K562 (cell line): ENCODE measurements around the gene BANP. TPM values are rescaled to one million over a fixed set of nuclear protein-coding genes. Genes with fewer than 3 reads are reported as not detected.
"Not testable (repeated sequence)": the region's sequence is repeated elsewhere in the genome, so short reads cannot be mapped to it uniquely, and the experiment has no call there.

Experiments
- ATAC-seq: fragments of 200-7000 bp; cut with Tn5 transposase; 3 replicates; pipeline ENCODE4 v1.9.1; 2020; ENCODE audit warnings: moderate library complexity
- BruUV-seq: library from RNA; stranded (reverse); fragments of 400-500 nt; replicated peaks from 2 replicates; lab custom pipeline; 2021; lab: Mats Ljungman, UMichigan
- CTCF ChIA-PET: fragments of 300-600 bp; formaldehyde crosslinking; extraction: SDS; loops from one replicate; lab custom pipeline; 2021; ENCODE audit warnings: low intra/inter-chr PET ratio; lab: Yijun Ruan, JAX
- POLR2A ChIA-PET: fragments of 300-600, 350-650 bp; sonication (Branson Sonifier 250); formaldehyde crosslinking; extraction: SDS; loops from one replicate; lab custom pipeline; 2021; ENCODE audit warnings: antibody characterized with exemption, inconsistent platforms; lab: Yijun Ruan, JAX
- DNase-seq, 4 experiments: peaks; one replicate each; pipeline versions ENCODE4 v3.0.0 to v3.0.0-alpha.2; 2011 to 2018; ENCODE audit warnings: low spot score in 3 of 4, mixed read lengths in 3 of 4; ENCODE audit errors: extremely low read depth in 1 of 4
- FAIRE-seq: peaks from 2 replicates; lab custom pipeline; 2011; peaks lifted over from hg19 to GRCh38; lab: Jason Lieb, UNC
- H2AFZ ChIP-seq: 2 replicates; pipeline ENCODE4 v1.6.0; 2011; ENCODE audit warnings: low read depth, low read length, control low read depth, inconsistent platforms
- H3K27ac ChIP-seq: fragments of 200-600 bp; 3 replicates; pipeline ENCODE4 v1.8.0; 2011; ENCODE audit warnings: low read depth, mild to moderate bottlenecking, control low read depth, inconsistent platforms, low read length, moderate library complexity, mixed read lengths; ENCODE audit errors: extremely low read depth
- H3K27me3 ChIP-seq, 2 experiments: fragments of 300-600 bp in 1 of 2; 2 replicates in 1 of 2; 3 replicates in 1 of 2; pipeline versions ENCODE4 v1.6.0 to v1.8.0; 2011; ENCODE audit warnings: inconsistent platforms in 2 of 2, low read length in 2 of 2, mild to moderate bottlenecking in 1 of 2, mixed read lengths in 1 of 2, moderate library complexity in 1 of 2; ENCODE audit not compliant: control insufficient read depth in 2 of 2, insufficient read depth in 2 of 2
- H3K36me3 ChIP-seq: fragments of 300-600 bp; 3 replicates; pipeline ENCODE4 v1.8.0; 2011; ENCODE audit warnings: mild to moderate bottlenecking, low read length, inconsistent platforms; ENCODE audit not compliant: control insufficient read depth, insufficient read depth
- H3K4me1 ChIP-seq, 2 experiments: fragments of 200-600 bp in 1 of 2; replicated peaks in 1 of 2; 2 replicates in 1 of 2; 3 replicates in 1 of 2; pipeline versions ENCODE4 v1.5.1 to v1.8.0; 2011; ENCODE audit warnings: inconsistent platforms in 2 of 2, low read length in 2 of 2, mild to moderate bottlenecking in 1 of 2, mixed read lengths in 1 of 2, moderate library complexity in 1 of 2; ENCODE audit not compliant: control insufficient read depth in 2 of 2, insufficient read depth in 2 of 2
- H3K4me2 ChIP-seq: 2 replicates; pipeline ENCODE4 v1.6.1; 2011; ENCODE audit warnings: low read length, control low read depth, inconsistent platforms, mixed read lengths; ENCODE audit not compliant: insufficient read depth
- H3K4me3 ChIP-seq: fragments of 200-600 bp; sonication (generic), shearing (Covaris generic); 2 replicates; pipeline ENCODE4 v1.5.1; 2016; ENCODE audit warnings: control low read depth, inconsistent platforms
- H3K79me2 ChIP-seq: fragments of 200-600 bp; 3 replicates; pipeline ENCODE4 v1.8.0; 2011; ENCODE audit warnings: low read length, inconsistent platforms; ENCODE audit not compliant: control insufficient read depth, insufficient read depth
- H3K9ac ChIP-seq, 2 experiments: 2 replicates each; pipeline versions ENCODE4 v1.6.0 to v1.6.1; 2011; ENCODE audit warnings: low read depth in 2 of 2, low read length in 2 of 2, control low read depth in 1 of 2, inconsistent platforms in 1 of 2, mild to moderate bottlenecking in 1 of 2, mixed read lengths in 1 of 2; ENCODE audit not compliant: insufficient read depth in 1 of 2
- H3K9me1 ChIP-seq: one replicate; pipeline ENCODE4 v1.6.0; 2011; ENCODE audit warnings: inconsistent platforms, mild to moderate bottlenecking, low read length, moderate library complexity; ENCODE audit not compliant: control insufficient read depth, insufficient read depth
- H3K9me3 ChIP-seq: replicated peaks from 2 replicates; pipeline ENCODE4 v1.5.1; 2011; ENCODE audit warnings: low read depth, low read length, inconsistent platforms; ENCODE audit not compliant: control insufficient read depth, insufficient read depth
- H4K20me1 ChIP-seq: replicated peaks from 2 replicates; pipeline ENCODE4 v1.6.1; 2011; ENCODE audit warnings: low read length, inconsistent platforms, mixed read lengths; ENCODE audit not compliant: control insufficient read depth, insufficient read depth
- BDP1 ChIP-seq: IDR thresholded peaks from 3 replicates; pipeline ENCODE4 v1.6.1; 2011; ENCODE audit not compliant: insufficient read length, insufficient read depth
- HMGN3 ChIP-seq: IDR thresholded peaks from 2 replicates; pipeline ENCODE4 v1.6.1; 2011; ENCODE audit warnings: borderline replicate concordance, low read depth, mild to moderate bottlenecking, mixed read lengths, low read length; ENCODE audit not compliant: insufficient read length; ENCODE audit errors: extremely low read depth
- PML ChIP-seq: IDR thresholded peaks from 2 replicates; pipeline ENCODE4 v1.6.1; 2012; ENCODE audit warnings: low read length, inconsistent platforms
- POLR2G ChIP-seq: fragments of 200-400 bp; formaldehyde crosslinking; IDR thresholded peaks from 2 replicates; pipeline ENCODE4 v1.6.1; 2017; ENCODE audit warnings: low read depth, mild to moderate bottlenecking, antibody characterized with exemption, low read length, moderate library complexity
- ZNF280A ChIP-seq: fragments of 450-650 bp; IDR thresholded peaks from 2 replicates; pipeline ENCODE4 v1.6.1; 2018; ENCODE audit warnings: mild to moderate bottlenecking, low read depth; ENCODE audit not compliant: partially characterized antibody
- WGBS: fragments of 100-300 bp; shearing (Covaris generic); methylation state at CpG from one replicate; pipeline ENCODE4 v1.1.6; 2016; ENCODE audit warnings: low coverage, mixed read lengths; ENCODE audit not compliant: insufficient coverage; ENCODE audit errors: missing lambda C conversion rate; 5-methylcytosine and 5-hydroxymethylcytosine counted together
- in situ Hi-C: fragments of 300-500 bp; cut with MboI; formaldehyde crosslinking; loops from 4 replicates; pipeline ENCODE4 v1.15.0; 2018; ENCODE audit warnings: inconsistent platforms, mixed read lengths
- intact Hi-C: fragments of 100-400 bp; cut with micrococcal nuclease; formaldehyde crosslinking; loops from 2 replicates; pipeline ENCODE4 v1.14.2; 2022
- polyA plus RNA-seq, 8 experiments: library from polyadenylated mRNA; depleted of rRNA in 4 of 8; stranded (reverse) in 5 of 8; unstranded in 3 of 8; fragments of >200 nt; fragmentation: Nextera tagmentation in 2 of 8; fragmentation: Illumina TruSeq in 1 of 8; extraction: Ambion mirVana in 2 of 8; extraction: Trizol in 1 of 8; gene quantifications; 2 replicates each; pipeline versions ENCODE4 v1.2.1 to v1.2.3, GENCODE V29; 2011 to 2014; ENCODE audit warnings: inconsistent platforms in 1 of 8, missing spikeins in 1 of 8
- total RNA-seq, 7 experiments: library from RNA; depleted of rRNA in 6 of 7; stranded (reverse); fragments of >200 nt in 6 of 7; fragmentation: Illumina TruSeq in 2 of 7; extraction: Trizol in 2 of 7; gene quantifications; 2 replicates each; pipeline versions ENCODE4 v1.2.1 to v1.2.3, GENCODE V29; 2011 to 2021; ENCODE audit warnings: low replicate concordance in 1 of 7

The BANP gene
- total and polyA plus RNA-seq, 9 of the 15 experiments (the other 6 are each of a cell fraction or from before 2014, with no cell fraction given), result 4.6 to 22.1 (median 15.6) TPM

GRCh38 chr16:88014954-88015805 lies 63.9 kb downstream of the BANP start:
- FAIRE-seq, result no peak
- Histone ChIP-seq H3K4me1 (peaks cover 0 to 15% of the 10 kb centered on the region in 2 experiments; a peak in 2 of 5 replicates), H3K4me2 (no peak overlapping the region), H3K9ac (no peak overlapping the region), H3K9me3 (no peaks in the 10 kb centered on the region), H3K4me3 (no peak overlapping the region), H3K27me3 (no peaks in the 10 kb centered on the region), H4K20me1 (no peaks in the 10 kb centered on the region)
- in situ Hi-C loops, result no loop called here
- ChIA-PET CTCF (no interaction called here), POLR2A (no interaction called here)
- no TSS peak for BruUV-seq
- DNase-seq, result no peak
- intact Hi-C loops, result no loop called here
- TF ChIP-seq POLR2G, result 0 out of 2 replicates have a peak, but pooled peaks have one; percentile 6
- TF ChIP-seq PML, result no peak
- TF ChIP-seq, all 486 proteins: peak for 1
- ATAC-seq, result no peak
- peaks cover 6% of the 10 kb centered on the region; the same call in 1 of the 3 replicates for H3K36me3 ChIP-seq
- peaks cover 2% of the 10 kb centered on the region for H3K9me1 ChIP-seq
- WGBS, result 78% methylated on average over 15 of the region's 32 CpGs
- H3K27ac ChIP-seq, result no peak overlapping the region
- no peak overlapping the region for H2AFZ ChIP-seq
- no peaks in the 10 kb centered on the region for H3K79me2 ChIP-seq

- WGBS, result 92% methylated on average over 8 of the region's 9 CpGs
- no TSS peak for BruUV-seq
- Histone ChIP-seq H3K9me3 (no peaks in the 10 kb centered on the region), H3K9ac (no peak overlapping the region), H3K4me2 (no peak overlapping the region), H3K9me1 (peaks cover 2% of the 10 kb centered on the region), H3K27ac (no peak overlapping the region), H3K27me3 (no peaks in the 10 kb centered on the region), H4K20me1 (no peaks in the 10 kb centered on the region), H3K79me2 (no peaks in the 10 kb centered on the region), H3K36me3 (peaks cover 2% of the 10 kb centered on the region; the same call in 1 of the 3 replicates), H3K4me3 (no peak overlapping the region), H2AFZ (no peak overlapping the region), H3K4me1 (peaks cover 0 to 19% of the 10 kb centered on the region in 2 experiments; a peak in 2 of 5 replicates)
- in situ Hi-C loops (no loop called here), intact Hi-C loops (no loop called here)
- DNase-seq (no peak), FAIRE-seq (no peak), ATAC-seq (no peak)
- no peak for TF ChIP-seq ZNF280A
- TF ChIP-seq HMGN3, result no peak
- no peak for TF ChIP-seq PML
- TF ChIP-seq BDP1, result no peak
- ChIA-PET CTCF (no interaction called here), POLR2A (no interaction called here)
These were observed 64.5 kb downstream of the BANP start for GRCh38 chr16:88015806-88016140.

GRCh38 chr16:88016386-88016785 lies 65.2 kb downstream of the BANP start:
- peaks cover 0 to 25% of the 10 kb centered on the region in 2 experiments; a peak in 2 of 5 replicates for H3K4me1 ChIP-seq
- POLR2A ChIA-PET, result not testable (repeated sequence)
- 91% methylated on average over 17 of the region's 18 CpGs for WGBS

More at GRCh38 chr16:88016386-88016785, 65.2 kb downstream of the BANP start:
- H3K9ac ChIP-seq, CTCF ChIA-PET, H3K4me3 ChIP-seq, H2AFZ ChIP-seq, H3K9me3 ChIP-seq, H3K4me2 ChIP-seq, H3K9me1 ChIP-seq, DNase-seq, H4K20me1 ChIP-seq, FAIRE-seq, intact Hi-C loops, ATAC-seq, BruUV-seq, in situ Hi-C loops, H3K27ac ChIP-seq, H3K27me3 ChIP-seq, H3K79me2 ChIP-seq, H3K36me3 ChIP-seq: not testable (repeated sequence)
